C4-2B (cell line): ENCODE data around the gene REN.

Source experiments
- H3K27ac ChIP-seq: fragments of 450-650 bp; 2 replicates; pipeline ENCODE4 v1.5.1; 2017
- ZFX ChIP-seq: fragments of 450-650 bp; IDR thresholded peaks from 2 replicates; pipeline ENCODE4 v1.6.1; 2017
- TF ChIP-seq, protein P1 (sequence below): fragments of 450-650 bp; conservative IDR thresholded peaks from 2 replicates; pipeline ENCODE4 v1.5.1; 2017; ENCODE audit warnings: mild to moderate bottlenecking

REN gene

DNA sequence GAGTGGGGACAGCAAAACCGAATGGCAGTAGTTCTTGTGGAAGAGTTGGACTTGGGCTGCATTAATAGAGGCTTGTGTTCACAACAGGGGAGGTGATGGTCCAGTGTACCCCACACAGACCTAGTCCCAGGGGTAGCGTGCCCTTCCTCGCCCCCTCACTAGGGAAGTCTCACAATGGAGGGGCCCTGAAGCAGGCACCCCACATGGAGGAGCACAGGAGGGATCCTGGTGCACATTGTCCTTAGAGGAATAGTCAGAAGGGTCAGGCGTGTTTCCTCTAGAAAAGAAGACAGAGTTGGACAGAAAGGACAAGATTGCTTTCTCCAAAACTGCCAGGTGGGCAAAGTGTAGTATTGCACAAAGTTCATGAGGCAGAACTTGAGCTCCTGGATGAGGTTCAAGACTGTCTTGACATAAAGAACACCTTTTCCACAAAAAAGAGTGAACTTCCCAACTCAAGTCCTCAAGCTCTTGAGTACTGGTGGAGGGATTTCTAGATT lies 37.6 kb downstream of the REN start:
- TF ChIP-seq, protein P1, sequence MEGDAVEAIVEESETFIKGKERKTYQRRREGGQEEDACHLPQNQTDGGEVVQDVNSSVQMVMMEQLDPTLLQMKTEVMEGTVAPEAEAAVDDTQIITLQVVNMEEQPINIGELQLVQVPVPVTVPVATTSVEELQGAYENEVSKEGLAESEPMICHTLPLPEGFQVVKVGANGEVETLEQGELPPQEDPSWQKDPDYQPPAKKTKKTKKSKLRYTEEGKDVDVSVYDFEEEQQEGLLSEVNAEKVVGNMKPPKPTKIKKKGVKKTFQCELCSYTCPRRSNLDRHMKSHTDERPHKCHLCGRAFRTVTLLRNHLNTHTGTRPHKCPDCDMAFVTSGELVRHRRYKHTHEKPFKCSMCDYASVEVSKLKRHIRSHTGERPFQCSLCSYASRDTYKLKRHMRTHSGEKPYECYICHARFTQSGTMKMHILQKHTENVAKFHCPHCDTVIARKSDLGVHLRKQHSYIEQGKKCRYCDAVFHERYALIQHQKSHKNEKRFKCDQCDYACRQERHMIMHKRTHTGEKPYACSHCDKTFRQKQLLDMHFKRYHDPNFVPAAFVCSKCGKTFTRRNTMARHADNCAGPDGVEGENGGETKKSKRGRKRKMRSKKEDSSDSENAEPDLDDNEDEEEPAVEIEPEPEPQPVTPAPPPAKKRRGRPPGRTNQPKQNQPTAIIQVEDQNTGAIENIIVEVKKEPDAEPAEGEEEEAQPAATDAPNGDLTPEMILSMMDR, result no peak
- TF ChIP-seq ZFX, result no peak
- no peak overlapping the region for H3K27ac ChIP-seq

DNA sequence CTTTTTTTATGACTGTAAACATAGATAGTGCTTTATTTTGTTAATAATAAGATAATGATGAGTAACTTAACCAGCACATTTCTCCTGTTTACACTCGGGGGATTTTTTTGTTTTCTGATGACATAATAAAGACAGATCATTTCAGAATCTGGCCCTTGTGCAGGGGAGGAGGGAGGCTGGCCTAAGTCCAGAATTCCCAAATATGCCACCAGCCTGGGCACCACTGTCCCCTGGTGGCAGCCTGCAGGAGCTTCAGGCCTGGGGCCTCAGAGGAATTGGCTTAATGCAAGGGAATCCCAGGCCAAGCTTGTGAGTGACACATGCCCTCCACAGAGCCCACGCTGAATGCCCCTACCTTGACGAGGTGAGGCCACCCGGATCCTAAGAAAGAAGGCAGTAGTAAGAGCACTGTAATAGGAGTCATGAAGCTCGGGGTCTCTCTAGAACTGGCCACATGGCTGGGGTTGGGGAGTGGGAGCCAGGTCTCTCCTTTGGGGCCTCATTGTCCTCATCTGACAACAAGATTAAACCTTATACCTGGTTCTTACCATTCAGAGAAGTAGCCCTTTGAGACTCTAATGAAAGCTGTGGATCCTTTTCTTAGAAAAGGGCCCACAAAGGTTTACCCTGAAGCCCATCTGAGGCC lies 38.4 kb downstream of the REN start:
- TF ChIP-seq, protein P1, result peak; percentile 100
- no peak for TF ChIP-seq ZFX
- H3K27ac ChIP-seq, result no peak overlapping the region

DNA sequence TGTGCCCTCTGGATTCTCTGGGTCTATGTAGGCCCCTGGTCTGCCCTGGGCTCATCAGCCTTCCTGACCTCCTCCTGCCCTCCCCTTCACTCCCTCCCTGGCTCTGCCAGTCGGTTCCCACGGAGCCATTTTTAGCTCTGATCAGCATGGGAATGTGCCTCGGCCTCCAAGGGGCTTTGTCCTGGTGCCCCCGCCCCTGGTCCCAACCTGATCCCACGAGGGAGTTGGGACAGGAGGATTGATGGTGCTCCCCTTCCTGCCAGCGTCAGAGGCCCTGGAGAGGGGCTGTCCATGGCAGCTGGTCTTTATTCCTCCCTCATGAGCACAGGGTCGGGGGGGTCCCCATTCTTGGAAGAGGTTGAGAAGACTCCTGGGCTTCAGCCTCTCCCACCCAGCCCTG lies 39.2 kb downstream of the REN start:
- no peak for TF ChIP-seq ZFX
- TF ChIP-seq, protein P1, result no peak
- H3K27ac ChIP-seq, result 0 out of 2 replicates have a peak overlapping the region, but pooled peaks have one; percentile 4

DNA sequence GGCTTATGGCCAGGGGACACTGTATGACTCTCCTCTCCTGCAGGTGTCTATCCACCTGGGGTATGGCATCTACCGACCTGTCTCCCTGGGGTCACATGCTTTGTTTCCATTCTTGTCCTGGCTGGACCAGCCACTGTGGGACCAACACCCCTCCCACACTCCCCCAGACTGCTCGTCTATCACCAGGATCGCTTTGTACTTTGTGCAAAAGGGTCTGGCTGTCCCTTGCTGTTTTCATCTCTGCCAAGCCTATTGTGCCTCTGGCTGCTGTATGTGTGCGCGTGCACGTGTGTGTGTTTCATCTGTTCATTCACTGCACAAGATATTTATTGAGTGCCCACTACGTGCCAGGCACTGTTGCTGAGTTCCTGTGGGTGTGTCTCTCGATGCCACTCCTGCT lies 39.8 kb downstream of the REN start:
- H3K27ac ChIP-seq, result no peak overlapping the region

DNA sequence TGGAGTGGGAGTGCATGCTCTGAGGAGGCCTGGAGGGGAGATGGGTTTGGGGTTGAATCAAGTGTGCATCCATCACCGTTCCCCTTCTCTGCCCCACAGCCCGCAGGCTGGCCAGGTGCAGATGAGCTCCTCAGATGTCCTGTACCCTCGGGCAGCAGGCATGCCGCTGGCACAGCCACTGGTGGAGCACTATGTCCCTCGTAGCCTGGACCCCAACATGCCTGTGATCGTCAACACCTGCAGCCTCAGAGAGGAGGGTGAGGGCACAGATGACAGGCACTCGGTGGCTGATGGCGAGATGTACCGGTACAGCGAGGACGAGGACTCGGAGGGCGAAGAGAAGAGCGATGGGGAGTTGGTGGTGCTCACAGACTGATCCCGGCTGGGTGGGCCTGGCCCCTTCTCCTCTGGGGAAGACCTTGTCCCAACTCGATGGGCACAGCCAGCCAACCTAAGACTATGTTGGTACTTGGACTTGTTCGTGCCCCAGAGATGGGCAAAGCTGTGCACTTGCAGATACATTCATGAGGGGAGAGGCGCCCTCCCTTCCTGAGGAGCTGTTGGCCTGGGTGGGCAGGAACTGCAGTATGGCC lies 40.3 kb downstream of the REN start:
- H3K27ac ChIP-seq, result no peak overlapping the region
- TF ChIP-seq, protein P1, result no peak
- TF ChIP-seq ZFX, result no peak

More for the DNA sequence above, 39.8 kb downstream of the REN start:
- TF ChIP-seq ZFX, result no peak
- TF ChIP-seq, protein P1, result no peak

DNA sequence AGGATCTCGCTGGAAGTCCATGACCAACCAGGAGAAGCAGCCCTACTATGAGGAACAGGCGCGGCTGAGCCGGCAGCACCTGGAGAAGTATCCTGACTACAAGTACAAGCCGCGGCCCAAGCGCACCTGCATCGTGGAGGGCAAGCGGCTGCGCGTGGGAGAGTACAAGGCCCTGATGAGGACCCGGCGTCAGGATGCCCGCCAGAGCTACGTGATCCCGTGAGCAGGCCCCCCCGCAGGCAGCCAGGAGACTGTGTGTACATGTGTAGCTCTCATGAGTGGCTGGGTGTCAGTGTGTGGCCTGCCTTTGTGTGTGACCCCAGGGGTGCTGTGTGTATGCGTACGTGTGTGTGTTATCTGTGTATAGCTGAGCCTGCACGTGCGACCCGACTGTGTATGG lies 41.5 kb downstream of the REN start:
- TF ChIP-seq, protein P1, result no peak
- no peak for TF ChIP-seq ZFX
- no peak overlapping the region for H3K27ac ChIP-seq

DNA sequence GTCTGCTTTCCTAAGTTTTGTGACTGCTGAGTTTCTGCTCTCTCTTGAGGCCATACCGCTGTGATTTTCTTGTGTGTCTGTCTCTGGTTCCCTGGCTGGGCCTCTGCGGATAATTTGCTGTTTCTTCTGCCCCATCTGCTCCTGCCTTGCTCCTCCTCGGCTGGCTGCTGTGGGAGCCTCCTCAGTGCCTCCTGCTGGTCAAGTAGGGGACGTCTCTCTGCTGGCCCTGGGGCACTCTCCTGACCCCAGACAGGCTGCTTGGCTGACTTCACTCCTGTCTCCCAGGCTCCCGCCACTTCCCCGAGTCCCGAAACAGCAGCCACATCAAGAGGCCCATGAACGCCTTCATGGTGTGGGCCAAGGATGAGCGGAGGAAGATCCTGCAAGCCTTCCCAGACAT lies 42.8 kb downstream of the REN start:
- H3K27ac ChIP-seq, result no peak overlapping the region
- TF ChIP-seq, protein P1, result no peak; the same call in 1 of the 2 replicates
- no peak for TF ChIP-seq ZFX
